ENCODE measurements around the gene UVRAG.

GRCh38 chr11:75955443-75955842 is 140.4 kb downstream of the UVRAG start:
- TF ChIP-seq ZNF274 (IDR thresholded peaks at IDR 0.05; ENCODE audit: low read depth, low read length) (no peak), YY1 (IDR thresholded peaks at IDR 0.05; ENCODE audit: insufficient read depth, insufficient read length) (no peak), SUZ12 (IDR thresholded peaks at IDR 0.05; ENCODE audit: extremely low read depth, insufficient read depth, insufficient read length) (no peak)
